GM23338 (cell line): Measurements from ENCODE around the gene RUNX1.

Experiments
- CTCF ChIP-seq, 2 experiments: fragments of 200-600 bp in 1 of 2; sonication (generic) in 1 of 2; conservative IDR thresholded peaks; 2 replicates each; pipeline versions ENCODE4 v1.5.1 to v1.6.1; 2016 to 2017; ENCODE audit warnings: antibody characterized with exemption in 2 of 2, low read depth in 2 of 2, mild to moderate bottlenecking in 2 of 2, moderate library complexity in 1 of 2
- EZH2 ChIP-seq: fragments of 200-600 bp; sonication (generic); IDR thresholded peaks from one replicate; pipeline ENCODE4 v1.8.0; 2017; ENCODE audit warnings: antibody characterized with exemption, mild to moderate bottlenecking, low read depth; ENCODE audit not compliant: unreplicated experiment
- EZH2phosphoT487 ChIP-seq: fragments of 200-600 bp; sonication (generic); IDR thresholded peaks from one replicate; pipeline ENCODE4 v1.8.1; 2018; ENCODE audit warnings: antibody characterized with exemption; ENCODE audit not compliant: unreplicated experiment
- JUNB ChIP-seq: IDR thresholded peaks from one replicate; pipeline ENCODE4 v1.6.1; 2016; ENCODE audit warnings: antibody characterized with exemption; ENCODE audit not compliant: unreplicated experiment
- POLR2AphosphoS5 ChIP-seq: IDR thresholded peaks from 2 replicates; pipeline ENCODE4 v1.6.1; 2016; ENCODE audit warnings: antibody characterized with exemption, low read depth
- TF ChIP-seq, protein P1 (sequence below): IDR thresholded peaks from one replicate; pipeline ENCODE4 v1.6.1; 2018; ENCODE audit warnings: antibody characterized with exemption; ENCODE audit not compliant: unreplicated experiment

- TF ChIP-seq EZH2phosphoT487 (no peak), CTCF (conservative IDR thresholded peaks at IDR 0.05; ENCODE audit: low read depth in 2 of 2) (no peak), EZH2 (no peak), POLR2AphosphoS5 (no peak), JUNB (no peak)
- TF ChIP-seq, protein P1, sequence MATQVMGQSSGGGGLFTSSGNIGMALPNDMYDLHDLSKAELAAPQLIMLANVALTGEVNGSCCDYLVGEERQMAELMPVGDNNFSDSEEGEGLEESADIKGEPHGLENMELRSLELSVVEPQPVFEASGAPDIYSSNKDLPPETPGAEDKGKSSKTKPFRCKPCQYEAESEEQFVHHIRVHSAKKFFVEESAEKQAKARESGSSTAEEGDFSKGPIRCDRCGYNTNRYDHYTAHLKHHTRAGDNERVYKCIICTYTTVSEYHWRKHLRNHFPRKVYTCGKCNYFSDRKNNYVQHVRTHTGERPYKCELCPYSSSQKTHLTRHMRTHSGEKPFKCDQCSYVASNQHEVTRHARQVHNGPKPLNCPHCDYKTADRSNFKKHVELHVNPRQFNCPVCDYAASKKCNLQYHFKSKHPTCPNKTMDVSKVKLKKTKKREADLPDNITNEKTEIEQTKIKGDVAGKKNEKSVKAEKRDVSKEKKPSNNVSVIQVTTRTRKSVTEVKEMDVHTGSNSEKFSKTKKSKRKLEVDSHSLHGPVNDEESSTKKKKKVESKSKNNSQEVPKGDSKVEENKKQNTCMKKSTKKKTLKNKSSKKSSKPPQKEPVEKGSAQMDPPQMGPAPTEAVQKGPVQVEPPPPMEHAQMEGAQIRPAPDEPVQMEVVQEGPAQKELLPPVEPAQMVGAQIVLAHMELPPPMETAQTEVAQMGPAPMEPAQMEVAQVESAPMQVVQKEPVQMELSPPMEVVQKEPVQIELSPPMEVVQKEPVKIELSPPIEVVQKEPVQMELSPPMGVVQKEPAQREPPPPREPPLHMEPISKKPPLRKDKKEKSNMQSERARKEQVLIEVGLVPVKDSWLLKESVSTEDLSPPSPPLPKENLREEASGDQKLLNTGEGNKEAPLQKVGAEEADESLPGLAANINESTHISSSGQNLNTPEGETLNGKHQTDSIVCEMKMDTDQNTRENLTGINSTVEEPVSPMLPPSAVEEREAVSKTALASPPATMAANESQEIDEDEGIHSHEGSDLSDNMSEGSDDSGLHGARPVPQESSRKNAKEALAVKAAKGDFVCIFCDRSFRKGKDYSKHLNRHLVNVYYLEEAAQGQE: no peak
Observed at GRCh38 chr21:35021546-35021945, 27.6 kb downstream of the RUNX1 start.
